A549 (cell line): Measurements from ENCODE around the gene RSAD1.

ENCODE experiments used
- KDM1A ChIP-seq: fragments of 200-600 bp; sonication (generic); IDR thresholded peaks from 2 replicates; pipeline ENCODE4 v1.6.1; 2016; ENCODE audit warnings: low read depth, mild to moderate bottlenecking
- RAD21 ChIP-seq, 2 experiments: fragments of >200 bp in 1 of 2; sonication (Bioruptor Twin) in 1 of 2; formaldehyde crosslinking in 1 of 2; IDR thresholded peaks in 1 of 2; conservative IDR thresholded peaks in 1 of 2; 2 replicates in 1 of 2; 3 replicates in 1 of 2; pipeline ENCODE4 v1.6.1; 2012 to 2018; ENCODE audit warnings: inconsistent platforms in 1 of 2
- TF ChIP-seq, protein P1 (sequence below): fragments of >200 bp; sonication (Bioruptor Twin); formaldehyde crosslinking; IDR thresholded peaks from 3 replicates; pipeline ENCODE4 v1.5.1; 2016

GRCh38 chr17:50469671-50470305, 8.9 kb upstream of the RSAD1 start:
- TF ChIP-seq, protein P1, sequence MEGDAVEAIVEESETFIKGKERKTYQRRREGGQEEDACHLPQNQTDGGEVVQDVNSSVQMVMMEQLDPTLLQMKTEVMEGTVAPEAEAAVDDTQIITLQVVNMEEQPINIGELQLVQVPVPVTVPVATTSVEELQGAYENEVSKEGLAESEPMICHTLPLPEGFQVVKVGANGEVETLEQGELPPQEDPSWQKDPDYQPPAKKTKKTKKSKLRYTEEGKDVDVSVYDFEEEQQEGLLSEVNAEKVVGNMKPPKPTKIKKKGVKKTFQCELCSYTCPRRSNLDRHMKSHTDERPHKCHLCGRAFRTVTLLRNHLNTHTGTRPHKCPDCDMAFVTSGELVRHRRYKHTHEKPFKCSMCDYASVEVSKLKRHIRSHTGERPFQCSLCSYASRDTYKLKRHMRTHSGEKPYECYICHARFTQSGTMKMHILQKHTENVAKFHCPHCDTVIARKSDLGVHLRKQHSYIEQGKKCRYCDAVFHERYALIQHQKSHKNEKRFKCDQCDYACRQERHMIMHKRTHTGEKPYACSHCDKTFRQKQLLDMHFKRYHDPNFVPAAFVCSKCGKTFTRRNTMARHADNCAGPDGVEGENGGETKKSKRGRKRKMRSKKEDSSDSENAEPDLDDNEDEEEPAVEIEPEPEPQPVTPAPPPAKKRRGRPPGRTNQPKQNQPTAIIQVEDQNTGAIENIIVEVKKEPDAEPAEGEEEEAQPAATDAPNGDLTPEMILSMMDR, result no peak
- TF ChIP-seq KDM1A (no peak), RAD21 (conservative IDR thresholded peaks at IDR 0.05 in 1 of 2, IDR thresholded peaks at IDR 0.05 in 1 of 2) (no peak)
